ENCODE results near the gene OBP2B. TPM values are rescaled to one million over a fixed set of nuclear protein-coding genes. Genes with fewer than 3 reads are reported as not detected.

Gene OBP2B
- polyA plus RNA-seq, 4 donors: 0.29 to 0.32 TPM; not detected in 2

DNA sequence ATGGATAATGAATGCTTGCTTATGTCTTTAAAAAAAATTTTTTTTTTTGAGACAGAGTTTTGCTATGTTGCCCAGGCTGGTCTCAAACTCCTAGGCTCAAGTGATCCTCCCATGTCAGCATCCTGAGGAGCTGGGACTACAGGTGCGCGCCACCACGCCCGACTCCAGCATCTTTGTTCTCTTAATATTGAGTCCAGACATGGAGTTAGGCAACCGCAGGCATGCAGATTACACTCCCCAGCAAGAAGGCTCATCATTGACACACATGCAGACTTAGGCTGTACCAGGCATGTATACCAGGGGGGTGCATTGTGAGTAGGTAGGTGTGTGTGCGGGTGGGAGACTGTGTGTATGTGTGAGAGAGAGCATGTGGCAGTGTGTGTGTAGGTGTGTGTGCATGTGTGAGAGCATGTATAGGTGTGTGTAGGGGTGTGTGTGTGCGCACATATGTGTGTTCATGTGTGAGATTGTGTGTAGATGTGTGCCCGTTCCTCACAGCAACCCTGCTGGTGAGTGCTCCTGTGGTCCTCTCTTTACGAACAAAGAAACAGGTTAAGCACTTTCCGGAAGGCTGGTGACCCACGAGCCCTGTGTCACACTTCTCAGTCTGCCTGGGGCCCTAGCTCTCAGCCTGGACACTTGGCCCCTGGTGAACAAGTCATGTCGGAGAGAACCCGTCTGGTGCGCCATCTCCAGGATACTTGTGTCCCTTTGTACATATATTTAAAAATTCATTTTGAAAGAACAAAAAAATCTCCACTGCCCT is 6.2 kb downstream of the OBP2B start:
- no peak for DNase-seq (ENCODE audit: low read depth in 4 of 4, low spot score in 3 of 4)

DNA sequence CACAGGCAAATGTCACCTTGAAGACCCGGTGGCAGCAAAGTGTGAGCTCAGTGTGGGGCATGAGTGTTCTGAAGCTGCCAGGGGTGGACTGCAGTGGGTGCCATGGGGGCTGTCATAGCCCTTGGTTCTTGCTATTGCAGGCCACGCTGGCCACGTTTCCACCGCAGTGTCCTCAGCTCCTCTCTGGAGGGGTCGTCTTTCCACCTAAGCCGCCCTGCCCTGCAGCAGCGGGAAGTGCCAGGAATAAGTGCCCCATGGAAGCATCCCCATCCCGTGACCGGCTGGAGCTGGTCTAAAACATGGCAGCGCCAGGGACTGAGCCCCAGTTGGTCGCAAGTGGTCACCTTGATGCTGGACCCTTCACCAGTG is 6.9 kb downstream of the OBP2B start:
- DNase-seq (ENCODE audit: low read depth in 4 of 4, low spot score in 3 of 4): no peak

DNA sequence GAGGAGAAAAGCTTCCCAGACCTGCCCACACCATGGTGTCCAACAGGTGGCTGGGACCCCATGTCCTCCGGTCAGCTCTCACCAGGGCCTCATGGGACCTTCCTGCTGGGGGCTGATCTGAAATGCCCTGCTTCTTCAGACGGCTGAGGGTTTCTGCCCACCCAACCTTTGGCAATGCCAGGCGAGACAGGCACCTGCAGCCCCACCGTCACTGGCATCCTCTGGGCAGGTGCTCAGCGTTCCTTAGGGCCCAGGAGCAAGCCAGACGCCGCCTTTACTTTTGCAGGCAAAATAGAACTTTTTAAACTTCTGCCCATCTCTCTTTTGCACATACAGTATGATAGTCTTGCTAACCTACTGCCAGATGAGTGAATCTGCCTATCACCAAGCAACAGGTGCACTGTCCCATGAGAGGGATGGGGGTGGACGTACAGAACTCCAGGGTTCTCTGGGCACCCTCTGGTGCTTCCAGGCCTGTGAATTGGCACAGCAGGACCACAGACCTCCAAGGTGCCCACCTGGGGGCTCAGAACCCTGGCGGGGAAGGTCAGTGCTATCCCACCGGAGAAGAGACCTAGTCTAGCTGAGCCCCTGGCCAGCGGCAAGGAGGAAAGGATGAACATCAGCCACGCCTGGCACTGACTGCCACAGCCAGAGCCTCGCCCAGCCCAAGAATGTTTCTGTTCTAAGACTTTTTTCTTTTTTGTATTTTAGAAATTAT is 7.5 kb downstream of the OBP2B start:
- no peak for DNase-seq (ENCODE audit: low read depth in 4 of 4, low spot score in 3 of 4)

- no peak for DNase-seq (ENCODE audit: low read depth in 4 of 4, low spot score in 3 of 4)
Measured at GRCh38 chr9:133200631-133201030, 8.4 kb downstream of the OBP2B start.

- DNase-seq (ENCODE audit: low read depth in 4 of 4, low spot score in 3 of 4): no peak
Measured at GRCh38 chr9:133199648-133200321, 9.3 kb downstream of the OBP2B start.

DNA sequence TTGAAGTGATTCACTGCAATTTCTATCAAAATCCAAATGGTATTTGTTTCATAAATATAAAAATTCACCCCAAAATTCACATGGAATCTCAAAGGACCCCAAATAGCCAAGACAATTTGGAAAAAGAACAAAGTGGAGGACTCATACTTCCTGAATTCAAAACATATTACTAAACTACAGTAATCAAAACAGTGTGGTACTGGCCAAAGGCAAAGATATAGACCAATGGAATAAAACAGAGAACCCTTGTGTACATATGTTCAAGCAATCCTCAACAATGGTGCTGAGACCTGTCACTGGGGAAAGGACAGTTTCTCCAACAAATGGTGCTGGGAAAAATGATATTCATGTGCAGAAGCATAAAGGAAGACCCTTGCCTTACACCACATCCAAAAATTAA is 14.0 kb downstream of the OBP2B start:
- DNase-seq (ENCODE audit: low read depth in 4 of 4, low spot score in 3 of 4): no peak

- DNase-seq (ENCODE audit: low read depth in 4 of 4, low spot score in 3 of 4): no peak
Measured at GRCh38 chr9:133194597-133194996, 14.5 kb downstream of the OBP2B start.

DNA sequence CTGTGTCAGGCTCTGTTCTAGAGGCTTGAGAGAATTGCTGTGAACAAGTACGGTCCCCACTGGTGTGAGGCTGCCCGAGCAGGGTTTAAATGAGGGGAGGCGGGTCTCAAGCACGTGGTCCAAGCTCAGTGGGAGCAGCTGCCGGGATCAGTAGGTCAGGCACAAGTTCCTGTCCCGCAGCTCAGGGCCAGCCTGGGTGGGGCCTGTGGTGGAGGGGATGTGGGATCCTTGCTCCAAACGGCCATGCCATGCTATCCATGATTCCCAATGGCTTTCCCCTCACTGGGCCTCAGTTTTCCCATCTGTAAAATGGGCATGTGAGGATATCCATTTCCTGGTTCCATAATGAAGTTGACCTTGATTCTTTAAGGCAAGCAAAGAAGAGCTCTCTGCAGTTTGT is 17.1 kb downstream of the OBP2B start:
- DNase-seq (ENCODE audit: low read depth in 4 of 4, low spot score in 3 of 4): no peak

GRCh38 chr9:133189826-133190225 is 19.2 kb downstream of the OBP2B start:
- no peak for DNase-seq (ENCODE audit: low read depth in 4 of 4, low spot score in 3 of 4)

DNA sequence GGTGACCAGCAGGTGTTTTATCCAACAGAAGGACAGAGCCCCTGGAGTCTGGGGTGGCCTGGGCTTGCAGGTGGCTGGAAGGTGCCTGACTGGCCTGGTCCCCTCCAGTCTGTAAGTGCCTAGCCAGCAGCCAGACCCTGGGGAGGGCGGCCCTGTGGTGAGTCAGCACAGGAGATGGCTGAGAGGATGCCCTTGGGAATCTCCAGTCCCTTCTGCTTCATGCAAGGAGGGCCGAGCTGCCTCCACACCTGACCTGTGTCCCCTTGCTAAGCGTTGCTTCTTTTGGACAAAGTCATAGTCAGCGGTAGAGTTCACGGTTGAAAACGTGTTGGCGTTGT is 20.2 kb downstream of the OBP2B start:
- no peak for DNase-seq (ENCODE audit: low read depth in 4 of 4, low spot score in 3 of 4)

GRCh38 chr9:133188006-133188842 is 20.8 kb downstream of the OBP2B start:
- DNase-seq (ENCODE audit: low read depth in 4 of 4, low spot score in 3 of 4): no peak

DNA sequence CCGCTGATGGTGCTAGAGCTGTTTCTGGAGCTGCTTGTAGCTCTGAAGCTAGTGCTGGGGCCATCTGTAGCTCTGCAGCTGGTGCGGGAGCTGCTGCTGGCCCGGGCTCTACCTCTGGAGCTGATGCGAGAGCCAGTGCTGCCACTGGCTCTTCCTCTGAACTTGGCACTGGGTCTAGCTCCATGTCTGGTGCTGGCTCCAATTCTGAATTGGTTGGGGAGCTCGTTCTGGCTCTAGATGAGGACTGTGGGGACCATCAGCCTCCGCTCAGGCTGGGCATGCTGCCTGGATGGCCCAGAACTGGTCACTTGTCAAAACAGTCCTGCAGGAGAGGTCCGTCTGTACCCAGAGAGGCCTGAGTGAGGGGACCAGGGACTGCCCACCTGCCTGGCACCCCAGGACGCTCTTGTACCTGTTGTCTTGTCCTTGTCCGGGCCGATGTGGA is 21.5 kb downstream of the OBP2B start:
- DNase-seq (ENCODE audit: low read depth in 4 of 4, low spot score in 3 of 4): no peak

DNA sequence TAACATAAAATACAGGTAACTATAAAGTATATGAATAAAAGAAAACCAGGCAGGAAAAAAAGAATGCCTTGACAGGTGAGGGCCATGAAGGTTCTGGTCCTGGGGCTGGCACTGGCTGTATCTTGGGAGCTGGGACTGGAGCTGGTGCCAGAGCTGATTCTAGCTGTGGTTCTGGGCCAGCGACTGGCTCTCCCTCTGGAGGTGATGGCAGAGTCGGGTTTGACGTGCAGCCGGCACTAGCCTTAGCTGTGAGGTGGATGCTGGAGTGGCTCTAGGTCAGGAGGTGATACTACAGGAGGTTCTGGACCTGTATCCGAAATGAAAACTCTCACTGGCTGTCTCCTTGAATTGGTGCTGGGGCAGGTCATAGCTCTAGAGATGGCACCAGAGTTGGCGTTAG is 22.3 kb downstream of the OBP2B start:
- DNase-seq (ENCODE audit: low read depth in 4 of 4, low spot score in 3 of 4): no peak

DNA sequence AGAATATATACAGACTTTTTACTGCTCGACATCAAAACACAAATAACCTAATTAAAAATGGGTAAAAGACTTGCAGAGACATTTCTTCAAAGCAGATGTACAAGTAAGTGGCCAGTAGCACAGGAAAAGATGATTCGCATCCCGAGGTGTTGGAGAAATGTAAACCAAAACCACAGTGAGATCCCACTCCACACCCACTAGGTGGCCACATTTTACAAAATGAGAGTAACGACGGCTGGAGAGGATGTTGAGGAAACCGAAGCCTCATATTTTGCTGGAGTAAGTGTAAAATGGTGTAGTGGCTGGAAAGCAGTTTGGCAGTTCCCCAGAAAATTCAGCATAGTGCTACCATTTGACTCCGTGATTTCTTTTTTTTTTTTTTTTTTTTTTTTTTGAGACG is 24.1 kb downstream of the OBP2B start:
- no peak for DNase-seq (ENCODE audit: low read depth in 4 of 4, low spot score in 3 of 4)

GRCh38 chr9:133182151-133182550 is 26.9 kb downstream of the OBP2B start:
- DNase-seq (ENCODE audit: low read depth in 4 of 4, low spot score in 3 of 4): no peak

- DNase-seq (ENCODE audit: low read depth in 4 of 4, low spot score in 3 of 4): no peak
Measured at GRCh38 chr9:133181561-133181960, 27.5 kb downstream of the OBP2B start.

DNA sequence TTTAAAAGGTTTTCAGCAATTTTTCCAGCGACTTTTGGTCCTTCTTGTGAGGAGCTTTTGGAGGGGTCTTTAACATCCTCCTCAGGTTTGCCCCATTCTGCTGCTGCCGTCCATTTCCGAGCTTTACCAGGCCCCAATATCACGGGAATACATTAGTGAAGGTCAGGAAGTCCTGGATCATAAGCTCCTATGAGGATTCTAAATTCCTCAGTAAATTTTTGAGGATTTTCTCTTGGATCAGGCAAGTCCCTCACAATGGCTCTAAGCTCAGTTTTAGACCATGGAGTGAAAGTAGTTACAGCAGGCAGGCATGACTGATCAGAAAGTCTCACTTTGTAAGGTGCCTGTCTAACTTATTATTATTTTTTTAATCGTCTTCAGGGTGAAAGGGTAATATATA is 28.1 kb downstream of the OBP2B start:
- DNase-seq (ENCODE audit: low read depth in 4 of 4, low spot score in 3 of 4): no peak

DNA sequence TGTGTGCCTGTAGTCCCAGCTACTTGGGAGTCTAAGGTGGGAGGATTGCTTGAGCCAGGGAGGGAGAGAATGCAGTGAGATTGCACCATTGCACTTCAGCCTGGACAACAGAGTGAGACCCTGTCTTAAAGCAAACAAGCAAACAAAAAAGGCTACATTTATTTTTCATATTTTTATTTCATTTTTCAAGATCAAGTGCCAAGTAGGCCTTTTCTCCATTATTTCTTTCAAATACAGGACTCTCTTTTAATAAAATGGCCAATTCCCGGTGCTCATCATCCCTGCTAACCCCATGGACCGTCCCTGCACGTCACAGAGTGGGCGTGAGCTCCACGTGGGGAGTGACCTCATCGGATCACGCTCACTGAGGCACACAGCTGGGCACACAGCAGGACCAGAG is 36.0 kb downstream of the OBP2B start:
- no peak for DNase-seq (ENCODE audit: low read depth in 4 of 4, low spot score in 3 of 4)

GRCh38 chr9:133171161-133171961 is 37.7 kb downstream of the OBP2B start:
- no peak for DNase-seq (ENCODE audit: low read depth in 4 of 4, low spot score in 3 of 4)

DNA sequence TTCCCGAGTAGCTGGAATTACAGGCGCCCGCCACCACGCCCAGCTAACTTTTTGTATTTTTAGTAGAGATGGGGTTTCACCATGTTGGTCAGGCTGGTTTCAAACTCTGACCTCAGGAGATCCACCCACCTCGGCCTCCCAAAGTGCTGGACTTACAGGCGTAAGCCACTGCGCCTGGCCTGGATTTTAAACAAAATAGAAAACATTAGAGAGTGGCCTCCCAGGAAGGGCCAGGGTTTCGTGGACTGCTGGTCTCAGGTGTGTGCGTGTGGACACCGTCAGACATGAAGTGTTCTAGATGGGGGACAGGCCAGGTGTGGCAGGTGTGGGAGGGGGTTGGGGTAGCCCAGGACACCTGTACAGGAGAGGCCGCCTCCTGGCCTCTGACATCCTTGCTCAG is 38.3 kb downstream of the OBP2B start:
- DNase-seq (ENCODE audit: low read depth in 4 of 4, low spot score in 3 of 4): no peak

All from left renal pelvis (tissue), 4 donors.